BE2C (cell line): ENCODE measurements around the gene ANKRD11.

ENCODE experiments used
- DNase-seq: peaks from one replicate; pipeline ENCODE4 v3.0.0-alpha.2; 2020
- H3K27me3 ChIP-seq: fragments of 250-450 bp; sonication (Bioruptor Pico); 2 replicates; pipeline ENCODE4 v1.5.1; 2020; ENCODE audit warnings: mild to moderate bottlenecking
- H3K36me3 ChIP-seq: fragments of 250-450 bp; sonication (Bioruptor Pico); 2 replicates; pipeline ENCODE4 v1.5.1; 2020; ENCODE audit warnings: mild to moderate bottlenecking
- H3K4me1 ChIP-seq: fragments of 250-450 bp; sonication (Bioruptor Pico); 2 replicates; pipeline ENCODE4 v1.5.1; 2020
- H3K4me3 ChIP-seq: 2 replicates; pipeline ENCODE4 v1.5.1; 2011; ENCODE audit warnings: low read depth, low read length
- H3K9me3 ChIP-seq: fragments of 250-450 bp; sonication (Bioruptor Pico); 2 replicates; pipeline ENCODE4 v1.5.1; 2020
- TF ChIP-seq, protein P1 (sequence below): IDR thresholded peaks from 2 replicates; pipeline ENCODE4 v1.5.1; 2012; ENCODE audit warnings: mild to moderate bottlenecking, low read depth, low read length

ANKRD11 gene

DNA sequence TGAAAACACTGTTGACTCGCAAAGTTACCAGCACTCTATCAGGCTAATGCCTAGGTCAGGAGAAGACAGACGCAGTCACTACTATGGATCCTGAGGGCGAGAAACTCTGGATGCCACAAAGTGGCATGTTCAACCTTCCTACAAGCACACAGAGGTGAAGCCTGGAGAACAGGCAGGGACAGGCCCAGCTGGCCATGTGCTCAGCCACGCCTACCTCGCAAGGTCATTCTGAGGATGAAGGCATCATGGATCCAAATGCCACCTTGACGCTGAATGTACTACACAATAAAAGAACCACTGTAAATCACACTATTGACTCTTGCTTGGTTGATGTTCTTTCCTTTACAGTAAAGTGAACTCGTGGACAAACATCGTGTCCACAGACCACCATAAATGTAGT lies 85.8 kb downstream of the ANKRD11 start:
- Histone ChIP-seq H3K27me3 (no peaks in the 10 kb centered on the region), H3K4me1 (peaks cover 20% of the 10 kb centered on the region), H3K4me3 (no peak overlapping the region), H3K9me3 (no peaks in the 10 kb centered on the region), H3K36me3 (no peaks in the 10 kb centered on the region)
- no peak for DNase-seq
- TF ChIP-seq, protein P1, sequence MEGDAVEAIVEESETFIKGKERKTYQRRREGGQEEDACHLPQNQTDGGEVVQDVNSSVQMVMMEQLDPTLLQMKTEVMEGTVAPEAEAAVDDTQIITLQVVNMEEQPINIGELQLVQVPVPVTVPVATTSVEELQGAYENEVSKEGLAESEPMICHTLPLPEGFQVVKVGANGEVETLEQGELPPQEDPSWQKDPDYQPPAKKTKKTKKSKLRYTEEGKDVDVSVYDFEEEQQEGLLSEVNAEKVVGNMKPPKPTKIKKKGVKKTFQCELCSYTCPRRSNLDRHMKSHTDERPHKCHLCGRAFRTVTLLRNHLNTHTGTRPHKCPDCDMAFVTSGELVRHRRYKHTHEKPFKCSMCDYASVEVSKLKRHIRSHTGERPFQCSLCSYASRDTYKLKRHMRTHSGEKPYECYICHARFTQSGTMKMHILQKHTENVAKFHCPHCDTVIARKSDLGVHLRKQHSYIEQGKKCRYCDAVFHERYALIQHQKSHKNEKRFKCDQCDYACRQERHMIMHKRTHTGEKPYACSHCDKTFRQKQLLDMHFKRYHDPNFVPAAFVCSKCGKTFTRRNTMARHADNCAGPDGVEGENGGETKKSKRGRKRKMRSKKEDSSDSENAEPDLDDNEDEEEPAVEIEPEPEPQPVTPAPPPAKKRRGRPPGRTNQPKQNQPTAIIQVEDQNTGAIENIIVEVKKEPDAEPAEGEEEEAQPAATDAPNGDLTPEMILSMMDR = no peak

DNA sequence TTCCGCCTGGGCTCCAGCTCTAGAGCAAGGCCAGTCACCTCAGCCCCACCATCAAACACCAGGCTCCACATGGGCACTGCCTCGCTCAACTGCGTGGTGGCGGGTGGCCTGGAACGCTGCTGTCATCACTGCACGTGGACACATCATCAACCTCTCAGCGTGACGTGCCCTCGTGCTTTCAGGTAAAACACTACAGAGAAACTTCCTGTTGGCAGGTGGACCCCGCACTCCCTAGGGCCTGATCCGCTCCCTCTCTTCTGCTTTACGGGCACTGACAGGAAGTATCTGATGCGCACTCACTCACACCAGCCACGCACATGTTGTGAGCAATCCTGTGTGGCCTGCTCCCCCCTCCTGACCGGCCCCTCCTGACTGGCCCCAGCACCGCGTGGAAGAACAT lies 87.4 kb downstream of the ANKRD11 start:
- DNase-seq = no peak
- TF ChIP-seq, protein P1 = no peak
- no peak overlapping the region for H3K4me3 ChIP-seq
- no peaks in the 10 kb centered on the region for H3K9me3 ChIP-seq
- H3K36me3 ChIP-seq = no peaks in the 10 kb centered on the region
- H3K4me1 ChIP-seq = peaks cover 20% of the 10 kb centered on the region
- H3K27me3 ChIP-seq = no peaks in the 10 kb centered on the region

DNA sequence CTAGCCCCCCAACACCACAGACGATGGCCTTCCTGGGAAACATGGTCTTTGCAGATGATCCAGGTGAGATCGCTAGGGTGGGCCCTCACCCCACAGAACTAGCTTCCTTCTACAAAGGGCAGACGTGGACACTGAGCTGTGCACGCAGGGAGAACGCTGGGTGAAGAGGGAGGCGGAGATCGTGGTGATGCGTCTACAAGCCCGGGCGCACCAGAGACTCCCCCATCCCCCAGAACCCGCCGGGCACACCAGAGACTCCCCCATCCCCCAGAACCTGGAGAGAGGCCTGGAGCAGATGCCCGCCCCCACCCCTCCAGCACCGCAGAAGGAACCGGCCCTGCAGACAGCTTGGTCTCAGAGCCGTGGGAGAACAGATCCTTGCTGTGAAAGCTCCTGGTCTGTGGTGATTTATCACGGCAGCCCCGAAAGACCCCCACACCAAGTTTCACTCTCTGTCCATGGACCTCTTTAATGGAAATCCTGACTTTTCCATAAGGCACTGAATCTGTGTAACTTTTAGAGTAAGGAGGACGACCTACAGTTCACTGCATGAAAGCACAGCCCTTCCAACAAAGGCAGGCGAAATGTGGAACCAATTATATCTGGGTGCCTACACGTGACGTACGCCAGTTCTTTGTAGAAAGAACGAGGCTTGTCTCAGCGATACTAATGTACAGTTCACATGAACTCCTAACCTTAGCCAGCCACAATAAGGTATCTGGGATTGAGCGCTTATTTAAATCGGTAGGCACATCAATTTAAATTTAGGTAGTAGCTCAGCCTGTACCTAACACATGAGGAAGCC lies 88.5 kb downstream of the ANKRD11 start:
- Histone ChIP-seq H3K4me3 (no peak overlapping the region; the same call in 1 of the 2 replicates), H3K36me3 (peaks cover 5% of the 10 kb centered on the region; the same call in 1 of the 2 replicates), H3K4me1 (peaks cover 19% of the 10 kb centered on the region), H3K27me3 (no peaks in the 10 kb centered on the region), H3K9me3 (no peaks in the 10 kb centered on the region)
- TF ChIP-seq, protein P1 = no peak
- DNase-seq = no peak

DNA sequence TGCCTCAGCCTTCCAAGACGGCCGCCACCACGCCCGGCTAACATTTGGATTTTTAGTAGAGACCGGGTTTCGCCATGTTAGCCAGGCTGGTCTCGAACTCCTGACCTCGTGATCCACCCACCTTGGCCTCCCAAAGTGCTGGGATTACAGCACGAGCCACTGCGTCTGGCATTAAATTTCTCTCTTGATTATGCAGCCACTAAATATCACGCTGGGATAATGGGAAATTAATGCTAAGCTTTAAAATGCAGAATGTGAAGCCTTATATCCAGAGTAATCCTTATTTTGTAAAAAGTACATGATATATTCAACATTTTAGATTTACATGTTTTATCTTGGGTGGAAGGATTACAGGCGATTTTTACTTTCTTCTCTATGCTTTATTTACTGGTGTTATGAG lies 89.2 kb downstream of the ANKRD11 start:
- H3K27me3 ChIP-seq = no peaks in the 10 kb centered on the region
- H3K4me3 ChIP-seq = no peak overlapping the region
- TF ChIP-seq, protein P1 = no peak
- DNase-seq = no peak
- H3K9me3 ChIP-seq = no peaks in the 10 kb centered on the region
- peaks cover 13% of the 10 kb centered on the region for H3K4me1 ChIP-seq
- H3K36me3 ChIP-seq = peaks cover 5% of the 10 kb centered on the region; the same call in 1 of the 2 replicates

DNA sequence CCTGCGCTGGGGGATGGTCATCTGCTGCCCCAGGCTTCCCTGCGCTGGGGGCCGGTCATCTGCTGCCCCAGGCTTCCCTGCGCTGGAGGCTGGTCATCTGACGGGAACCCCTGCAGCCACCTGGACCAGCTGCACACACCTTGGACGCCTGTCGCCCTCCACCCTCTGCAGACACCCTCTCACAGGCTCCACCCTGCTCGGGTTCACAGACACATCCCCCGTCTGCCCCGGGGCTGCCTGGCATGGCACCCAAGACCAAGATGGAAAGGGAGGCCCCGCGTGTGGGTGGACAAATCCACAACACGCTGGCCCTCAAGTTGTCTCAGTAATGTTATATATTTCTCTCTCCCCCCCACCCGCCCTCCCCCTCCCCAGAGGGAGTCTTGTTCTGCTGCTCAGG lies 89.6 kb downstream of the ANKRD11 start:
- peaks cover 12% of the 10 kb centered on the region for H3K4me1 ChIP-seq
- no peaks in the 10 kb centered on the region for H3K9me3 ChIP-seq
- TF ChIP-seq, protein P1 = no peak
- no peaks in the 10 kb centered on the region for H3K27me3 ChIP-seq
- DNase-seq = no peak
- H3K4me3 ChIP-seq = no peak overlapping the region
- peaks cover 5% of the 10 kb centered on the region; the same call in 1 of the 2 replicates for H3K36me3 ChIP-seq

DNA sequence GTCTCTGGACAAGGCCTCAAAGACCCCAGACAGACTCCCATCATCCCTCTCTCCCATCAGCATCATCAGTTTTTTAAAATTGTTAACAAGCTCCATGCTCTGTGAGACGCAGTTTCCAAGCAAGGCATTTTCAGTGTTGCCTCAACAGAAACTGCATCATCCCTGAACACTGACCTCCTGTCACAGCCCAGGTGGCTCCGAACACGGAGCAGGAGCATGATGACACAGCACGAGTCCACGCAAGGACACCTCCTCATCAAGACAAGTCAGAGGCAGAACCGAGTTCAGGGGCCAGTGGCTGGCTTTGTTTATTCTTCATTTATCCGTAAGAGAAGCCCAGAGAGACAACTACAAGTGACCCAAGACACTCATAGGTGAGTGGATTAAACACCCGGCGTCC lies 91.4 kb downstream of the ANKRD11 start:
- Histone ChIP-seq H3K9me3 (no peaks in the 10 kb centered on the region), H3K27me3 (no peaks in the 10 kb centered on the region), H3K4me1 (peaks cover 20% of the 10 kb centered on the region), H3K36me3 (peaks cover 5% of the 10 kb centered on the region; the same call in 1 of the 2 replicates), H3K4me3 (no peak overlapping the region)
- no peak for DNase-seq
- TF ChIP-seq, protein P1 = no peak
